Adipocyte (in vitro differentiated cells): Measurements from ENCODE around the gene DLL3.
A peak's percentile ranks its signal among the peaks of the same experiment; 100 is the strongest.
"Not testable (repeated sequence)": the region's sequence is repeated elsewhere in the genome, so short reads cannot be mapped to it uniquely, and the experiment has no call there.

Source experiments
- DNase-seq: peaks from one replicate; pipeline ENCODE4 v3.0.0-alpha.2; 2015; ENCODE audit warnings: low read depth
- H3K27me3 ChIP-seq: replicated peaks from 2 replicates; pipeline ENCODE4 v1.7.0; 2013; ENCODE audit warnings: mild to moderate bottlenecking, low read length, moderate library complexity; ENCODE audit not compliant: control insufficient read depth, insufficient read depth
- H3K36me3 ChIP-seq: 2 replicates; pipeline ENCODE4 v1.7.0; 2013; ENCODE audit warnings: low read length, mild to moderate bottlenecking, moderate library complexity; ENCODE audit not compliant: control insufficient read depth, insufficient read depth, severe bottlenecking
- H3K4me1 ChIP-seq: 2 replicates; pipeline ENCODE4 v1.7.0; 2013; ENCODE audit warnings: mild to moderate bottlenecking, low read length, moderate library complexity; ENCODE audit not compliant: control insufficient read depth, insufficient read depth
- H3K4me3 ChIP-seq: 2 replicates; pipeline ENCODE4 v1.7.0; 2013; ENCODE audit warnings: mild to moderate bottlenecking, low read length, moderate library complexity
- H3K9ac ChIP-seq: 2 replicates; pipeline ENCODE4 v1.7.0; 2013; ENCODE audit warnings: mild to moderate bottlenecking, low read length, moderate library complexity
- H3K9me3 ChIP-seq: 2 replicates; pipeline ENCODE4 v1.7.0; 2013; ENCODE audit warnings: mild to moderate bottlenecking, low read length, moderate library complexity; ENCODE audit not compliant: control insufficient read depth

DLL3 gene

DNA sequence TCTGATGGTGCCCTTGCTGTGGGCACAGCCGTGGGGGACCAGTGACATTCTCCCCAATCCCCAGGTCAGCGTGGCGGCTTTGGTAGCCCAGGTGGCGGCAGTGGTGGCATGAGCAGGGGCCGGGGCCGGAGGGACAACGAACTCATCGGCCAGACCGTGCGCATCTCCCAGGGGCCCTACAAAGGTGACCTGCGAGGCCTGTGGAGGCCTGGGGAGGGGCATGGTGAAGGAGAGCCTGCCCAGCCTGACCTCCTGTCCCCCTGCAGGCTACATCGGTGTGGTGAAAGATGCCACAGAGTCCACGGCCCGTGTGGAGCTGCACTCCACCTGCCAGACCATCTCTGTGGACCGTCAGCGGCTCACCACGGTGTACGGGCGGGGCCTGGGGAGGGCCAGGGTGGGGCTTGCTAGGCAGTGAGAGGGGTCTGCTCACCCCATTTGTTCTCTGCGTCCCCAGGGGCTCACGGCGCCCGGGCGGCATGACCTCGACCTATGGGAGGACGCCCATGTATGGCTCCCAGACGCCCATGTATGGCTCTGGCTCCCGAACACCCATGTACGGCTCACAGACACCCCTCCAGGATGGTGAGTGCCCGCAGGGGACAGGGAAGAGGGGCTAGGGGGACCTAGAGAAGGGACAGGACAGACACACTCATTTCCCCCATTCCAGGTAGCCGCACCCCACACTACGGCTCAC, 25.9 kb upstream of the DLL3 start:
- Histone ChIP-seq H3K4me1 (no peaks in the 10 kb centered on the region), H3K36me3 (peaks cover 87% of the 10 kb centered on the region), H3K4me3 (no peak overlapping the region), H3K9ac (no peak overlapping the region), H3K9me3 (no peaks in the 10 kb centered on the region), H3K27me3 (no peaks in the 10 kb centered on the region)
- no peak for DNase-seq

DNA sequence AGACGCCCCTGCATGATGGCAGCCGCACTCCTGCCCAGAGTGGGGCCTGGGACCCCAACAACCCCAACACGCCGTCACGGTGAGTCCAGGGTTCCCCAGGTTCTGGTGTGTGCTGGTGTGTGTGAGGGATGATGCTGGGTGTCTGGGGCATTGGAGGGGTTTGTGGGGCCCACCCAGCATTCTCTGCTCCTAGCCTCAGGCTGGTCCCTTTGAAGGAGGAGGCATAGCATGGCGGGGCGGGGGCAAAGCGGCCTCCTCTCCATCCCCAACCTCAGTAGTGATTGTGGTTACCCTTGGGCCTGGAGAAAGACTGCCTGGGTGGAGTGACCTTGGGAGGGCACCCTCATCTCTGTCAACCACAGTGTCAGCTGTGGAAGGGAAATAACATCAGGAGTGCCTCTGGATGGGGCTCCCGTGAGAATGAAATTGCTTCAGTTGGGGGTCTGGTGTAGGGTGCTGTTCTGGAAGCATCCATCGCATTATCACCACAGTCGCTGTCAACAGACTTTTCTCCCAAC, 25.2 kb upstream of the DLL3 start:
- Histone ChIP-seq H3K36me3 (peaks cover 81% of the 10 kb centered on the region), H3K4me1 (no peaks in the 10 kb centered on the region), H3K4me3 (no peak overlapping the region), H3K27me3 (no peaks in the 10 kb centered on the region), H3K9me3 (no peaks in the 10 kb centered on the region), H3K9ac (no peak overlapping the region)
- DNase-seq, result no peak

DNA sequence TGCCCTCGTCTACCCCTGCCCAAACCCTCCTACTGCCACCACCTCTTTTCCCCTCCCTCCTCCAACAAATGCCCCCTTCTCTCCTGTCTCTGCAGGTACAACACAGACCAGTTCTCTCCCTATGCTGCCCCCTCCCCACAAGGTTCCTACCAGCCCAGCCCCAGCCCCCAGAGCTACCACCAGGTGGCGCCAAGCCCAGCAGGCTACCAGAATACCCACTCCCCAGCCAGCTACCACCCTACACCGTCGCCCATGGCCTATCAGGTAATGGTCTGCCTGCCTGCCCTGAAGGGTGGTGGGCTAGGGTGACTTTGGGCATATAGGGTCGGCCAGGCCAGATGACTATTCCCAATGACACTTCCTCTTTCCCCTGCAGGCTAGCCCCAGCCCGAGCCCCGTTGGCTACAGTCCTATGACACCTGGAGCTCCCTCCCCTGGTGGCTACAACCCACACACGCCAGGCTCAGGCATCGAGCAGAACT, 24.6 kb upstream of the DLL3 start:
- Histone ChIP-seq H3K9ac (no peak overlapping the region), H3K9me3 (no peaks in the 10 kb centered on the region), H3K4me1 (no peaks in the 10 kb centered on the region), H3K36me3 (peaks cover 74% of the 10 kb centered on the region), H3K4me3 (no peak overlapping the region), H3K27me3 (no peaks in the 10 kb centered on the region)
- DNase-seq, result peak; percentile 74

DNA sequence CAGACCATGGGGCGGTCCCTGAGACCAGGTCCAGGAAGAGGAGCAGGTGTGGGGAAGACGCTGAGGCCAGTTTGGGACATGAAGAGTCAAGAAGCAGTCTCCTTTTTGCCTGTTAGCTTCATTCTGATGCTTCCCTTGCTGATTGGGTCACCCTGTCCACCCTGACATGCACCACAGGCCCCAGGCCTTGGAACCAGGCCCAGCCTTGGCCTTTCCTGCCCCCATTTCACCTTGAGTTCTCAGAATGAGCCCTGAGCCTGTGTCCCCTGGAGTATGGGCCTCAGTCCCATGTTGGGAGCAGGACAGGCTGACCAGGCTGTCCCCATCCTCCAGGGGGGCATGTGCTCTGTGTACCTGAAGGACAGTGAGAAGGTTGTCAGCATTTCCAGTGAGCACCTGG, 23.0 kb upstream of the DLL3 start:
- Histone ChIP-seq H3K9ac (no peak overlapping the region), H3K36me3 (peaks cover 58% of the 10 kb centered on the region), H3K4me3 (no peak overlapping the region), H3K4me1 (peaks cover 6% of the 10 kb centered on the region), H3K9me3 (no peaks in the 10 kb centered on the region), H3K27me3 (no peaks in the 10 kb centered on the region)
- DNase-seq, result no peak

DNA sequence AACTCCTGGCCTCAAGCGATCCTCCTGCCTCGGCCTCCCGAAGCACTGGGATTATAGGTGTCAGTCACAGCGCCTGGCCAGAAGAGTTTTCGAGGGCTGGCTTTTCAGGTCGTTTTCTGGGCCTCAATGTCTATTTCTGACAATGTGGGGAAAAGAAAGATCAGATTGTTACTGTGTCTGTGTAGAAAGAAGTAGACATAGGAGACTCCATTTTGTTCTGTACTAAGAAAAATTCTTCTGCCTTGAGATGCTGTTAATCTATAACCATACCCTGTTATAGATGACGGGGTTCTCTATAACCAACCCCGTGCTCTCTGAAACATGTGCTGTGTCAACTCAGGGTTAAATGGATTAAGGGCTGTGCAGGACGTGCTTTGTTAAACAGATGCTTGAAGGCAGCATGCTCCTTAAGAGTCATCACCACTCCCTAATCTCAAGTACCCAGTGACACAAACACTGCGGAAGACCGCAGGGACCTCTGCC, 19.4 kb upstream of the DLL3 start:
- peaks cover 14% of the 10 kb centered on the region for H3K4me1 ChIP-seq
- not testable (repeated sequence) for DNase-seq, H3K9ac ChIP-seq, H3K4me3 ChIP-seq, H3K27me3 ChIP-seq, H3K9me3 ChIP-seq
- peaks cover 27% of the 10 kb centered on the region for H3K36me3 ChIP-seq

GRCh38 chr19:39479916-39480315, 18.8 kb upstream of the DLL3 start:
- Histone ChIP-seq H3K4me3 (peak overlapping the region; percentile 97), H3K9ac (peak overlapping the region; percentile 96), H3K9me3 (no peaks in the 10 kb centered on the region), H3K27me3 (no peaks in the 10 kb centered on the region), H3K4me1 (peaks cover 14% of the 10 kb centered on the region), H3K36me3 (peaks cover 21% of the 10 kb centered on the region)
- no peak for DNase-seq

DNA sequence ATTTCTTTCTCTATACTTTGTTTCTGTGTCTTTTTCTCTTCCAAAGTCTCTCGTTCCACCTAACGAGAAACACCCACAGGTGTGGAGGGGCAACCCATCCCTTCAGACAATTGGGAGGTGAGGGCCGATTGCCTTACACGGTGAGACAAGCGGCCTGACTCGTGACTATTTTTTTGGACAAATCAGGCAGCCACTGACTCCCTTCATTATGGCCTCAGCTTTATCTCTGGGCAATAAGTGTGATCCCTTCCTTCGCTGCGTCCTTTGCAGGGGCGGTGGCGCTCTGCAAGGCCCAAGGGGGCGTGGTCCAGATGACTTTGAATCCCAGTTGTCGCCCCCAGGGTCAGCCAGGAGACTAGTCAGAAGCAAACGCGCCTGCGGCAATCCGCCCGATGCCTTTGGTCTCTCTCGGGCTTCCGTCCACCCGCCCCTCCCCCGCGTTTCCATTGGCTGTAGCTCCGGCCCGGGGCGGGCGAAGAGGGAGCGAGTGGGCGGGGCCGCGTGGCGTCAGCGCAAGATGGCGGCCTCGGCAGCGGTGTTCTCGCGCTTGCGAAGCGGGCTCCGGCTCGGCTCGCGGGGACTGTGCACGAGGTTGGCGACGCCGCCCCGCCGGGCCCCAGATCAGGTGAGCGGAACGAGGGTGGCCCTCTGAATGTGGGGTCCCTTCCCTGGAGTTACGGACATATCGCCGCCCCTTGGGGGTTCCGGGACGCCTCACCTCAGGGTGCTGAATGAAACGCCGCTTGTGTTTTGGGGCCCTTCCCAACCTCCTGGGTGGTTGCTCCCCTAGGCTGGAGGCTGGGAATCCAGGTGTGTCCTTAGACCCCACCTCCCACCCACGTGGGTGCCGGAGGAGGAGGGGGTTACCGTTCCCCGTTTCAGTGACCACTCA, 18.2 kb upstream of the DLL3 start, which contains the start of gene TIMM50:
TSS of gene TIMM50 (plus strand) at position 502 of the 892 bp plus-strand sequence. CDS start at position 518, 16 bp downstream.
- Histone ChIP-seq H3K36me3 (peaks cover 24% of the 10 kb centered on the region), H3K4me1 (peaks cover 14% of the 10 kb centered on the region), H3K4me3 (peak within 1 kb of the TSS; percentile 97), H3K9ac (peak within 1 kb of the TSS; percentile 96), H3K27me3 (no peaks in the 10 kb centered on the region), H3K9me3 (no peaks in the 10 kb centered on the region)
- DNase-seq, result peak; percentile 99

- peak; percentile 39 for DNase-seq
- Histone ChIP-seq H3K36me3 (peaks cover 24% of the 10 kb centered on the region), H3K9ac (peak overlapping the region; percentile 96), H3K4me1 (peaks cover 14% of the 10 kb centered on the region), H3K4me3 (peak overlapping the region; percentile 97), H3K9me3 (no peaks in the 10 kb centered on the region), H3K27me3 (no peaks in the 10 kb centered on the region)
Observed at GRCh38 chr19:39481229-39481545, 17.6 kb upstream of the DLL3 start.

DNA sequence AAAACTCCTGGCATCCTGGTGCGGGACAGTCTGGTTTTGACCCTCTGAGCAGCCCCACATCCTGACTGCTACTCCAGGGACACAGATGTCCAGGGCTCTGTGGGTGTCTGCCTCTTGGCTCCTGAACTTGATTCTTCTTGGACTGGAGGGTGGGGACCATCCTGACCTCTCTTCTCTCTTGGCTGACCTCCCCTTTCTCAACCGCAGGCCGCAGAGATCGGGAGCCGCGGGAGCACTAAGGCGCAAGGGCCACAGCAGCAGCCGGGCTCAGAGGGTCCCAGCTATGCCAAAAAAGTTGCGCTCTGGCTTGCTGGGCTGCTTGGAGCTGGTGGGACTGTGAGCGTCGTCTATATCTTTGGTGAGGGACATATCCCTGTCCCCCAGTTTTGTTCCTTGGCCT, 17.1 kb upstream of the DLL3 start:
- Histone ChIP-seq H3K36me3 (peaks cover 24% of the 10 kb centered on the region), H3K4me1 (peaks cover 14% of the 10 kb centered on the region), H3K27me3 (no peaks in the 10 kb centered on the region), H3K9me3 (no peaks in the 10 kb centered on the region), H3K9ac (peak overlapping the region; percentile 96), H3K4me3 (peak overlapping the region; percentile 97)
- no peak for DNase-seq

GRCh38 chr19:39483141-39483540, 15.6 kb upstream of the DLL3 start:
- no peak overlapping the region for H3K4me3 ChIP-seq
- peaks cover 33% of the 10 kb centered on the region for H3K36me3 ChIP-seq
- no peaks in the 10 kb centered on the region for H3K27me3 ChIP-seq
- DNase-seq, result no peak
- no peaks in the 10 kb centered on the region for H3K9me3 ChIP-seq
- peaks cover 14% of the 10 kb centered on the region for H3K4me1 ChIP-seq
- no peak overlapping the region for H3K9ac ChIP-seq

- no peak for DNase-seq
- no peak overlapping the region for H3K9ac ChIP-seq
- no peaks in the 10 kb centered on the region for H3K9me3 ChIP-seq
- no peaks in the 10 kb centered on the region for H3K4me1 ChIP-seq
- H3K4me3 ChIP-seq, result no peak overlapping the region
- no peaks in the 10 kb centered on the region for H3K27me3 ChIP-seq
- H3K36me3 ChIP-seq, result peaks cover 65% of the 10 kb centered on the region
Observed at GRCh38 chr19:39489756-39490155, 9.0 kb upstream of the DLL3 start.
